ENCODE results near the gene TMEM232.

GRCh38 chr5:110718311-110718710, 8.2 kb downstream of the TMEM232 start:
- TF ChIP-seq POLR2A (IDR thresholded peaks at IDR 0.05; ENCODE audit: low read depth, low read length) (no peak), POLR2AphosphoS5 (IDR thresholded peaks at IDR 0.05; ENCODE audit: low read depth, low read length) (no peak)
